ENCODE results near the gene KDM4C. TPM values are rescaled to one million over a fixed set of nuclear protein-coding genes. Genes with fewer than 3 reads are reported as not detected.

The KDM4C gene
- total RNA-seq, 2 donors from 2014 or later = 11.0 to 11.9 TPM

DNA sequence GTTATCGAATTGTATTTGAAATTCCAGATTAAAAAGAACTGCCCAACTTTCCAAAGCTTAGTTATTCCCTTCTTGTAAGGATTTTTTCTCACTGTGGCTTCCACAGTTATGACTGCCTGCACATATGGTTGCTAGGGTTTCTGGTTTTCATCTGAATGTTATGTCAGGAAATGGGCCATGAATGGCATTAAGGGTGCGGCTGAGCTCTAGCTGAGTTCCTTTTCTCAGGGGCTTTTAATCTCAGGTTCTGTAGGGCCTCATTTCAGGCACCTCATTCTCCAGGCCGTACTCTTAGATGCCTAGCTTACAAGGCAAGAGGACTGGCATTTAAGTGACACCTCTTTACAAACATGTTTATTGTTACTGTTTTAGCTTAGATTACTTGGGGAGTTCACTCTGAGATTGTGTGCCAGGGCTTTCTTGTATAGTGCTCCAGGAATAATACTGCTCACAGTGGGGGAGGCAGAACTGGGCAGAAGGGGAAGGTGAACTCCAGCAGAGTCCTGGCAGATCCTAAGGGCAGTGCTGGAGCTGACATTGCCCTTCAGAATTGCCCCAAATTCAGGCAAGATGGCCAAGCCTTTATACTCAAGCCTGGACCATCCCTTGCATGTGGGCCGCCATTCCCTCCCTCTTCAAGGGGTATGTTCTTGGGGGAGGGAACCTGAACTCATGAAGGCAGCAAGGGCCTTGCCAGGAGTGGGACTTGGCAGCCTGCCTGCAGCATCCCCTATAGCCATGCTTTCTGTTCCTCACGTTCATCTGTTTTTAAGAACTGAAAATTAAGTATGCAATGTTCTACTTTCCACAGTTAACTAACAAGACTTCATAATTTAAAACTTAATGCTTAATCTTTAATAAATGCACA lies 111.5 kb downstream of the KDM4C start:
- DNase-seq (ENCODE audit: low spot score) = no peak
- no peaks in the 10 kb centered on the region for H3K27me3 ChIP-seq
- TF ChIP-seq, protein P1, sequence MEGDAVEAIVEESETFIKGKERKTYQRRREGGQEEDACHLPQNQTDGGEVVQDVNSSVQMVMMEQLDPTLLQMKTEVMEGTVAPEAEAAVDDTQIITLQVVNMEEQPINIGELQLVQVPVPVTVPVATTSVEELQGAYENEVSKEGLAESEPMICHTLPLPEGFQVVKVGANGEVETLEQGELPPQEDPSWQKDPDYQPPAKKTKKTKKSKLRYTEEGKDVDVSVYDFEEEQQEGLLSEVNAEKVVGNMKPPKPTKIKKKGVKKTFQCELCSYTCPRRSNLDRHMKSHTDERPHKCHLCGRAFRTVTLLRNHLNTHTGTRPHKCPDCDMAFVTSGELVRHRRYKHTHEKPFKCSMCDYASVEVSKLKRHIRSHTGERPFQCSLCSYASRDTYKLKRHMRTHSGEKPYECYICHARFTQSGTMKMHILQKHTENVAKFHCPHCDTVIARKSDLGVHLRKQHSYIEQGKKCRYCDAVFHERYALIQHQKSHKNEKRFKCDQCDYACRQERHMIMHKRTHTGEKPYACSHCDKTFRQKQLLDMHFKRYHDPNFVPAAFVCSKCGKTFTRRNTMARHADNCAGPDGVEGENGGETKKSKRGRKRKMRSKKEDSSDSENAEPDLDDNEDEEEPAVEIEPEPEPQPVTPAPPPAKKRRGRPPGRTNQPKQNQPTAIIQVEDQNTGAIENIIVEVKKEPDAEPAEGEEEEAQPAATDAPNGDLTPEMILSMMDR (IDR thresholded peaks at IDR 0.05) = no peak
- H3K9me3 ChIP-seq = peaks cover 0 to 4% of the 10 kb centered on the region in 2 donors
- no peak overlapping the region for H3K27ac ChIP-seq
- no peaks in the 10 kb centered on the region for H3K36me3 ChIP-seq
- peaks cover 0 to 14% of the 10 kb centered on the region in 2 donors for H3K4me1 ChIP-seq
- H3K4me3 ChIP-seq = no peak overlapping the region

DNA sequence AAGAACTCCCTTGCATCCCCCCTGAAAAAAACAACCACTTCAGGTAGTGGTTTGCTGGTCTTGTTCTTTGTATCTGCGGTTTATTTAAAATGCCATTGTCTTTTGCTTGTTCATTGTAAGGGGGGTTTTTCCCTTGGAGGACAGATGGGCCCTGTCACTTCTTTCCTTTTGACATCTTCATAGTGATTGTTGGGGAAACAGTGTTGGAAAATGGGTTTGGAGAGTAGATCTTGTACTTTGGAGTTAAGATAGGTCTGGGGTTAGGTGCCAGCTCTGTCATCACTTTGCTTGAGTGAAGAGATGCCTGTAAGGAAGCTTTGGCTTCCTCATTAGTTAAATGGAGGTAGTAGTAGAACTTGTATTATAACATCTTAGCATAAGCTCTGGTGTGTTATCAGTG lies 112.4 kb downstream of the KDM4C start:
- TF ChIP-seq, protein P1 (IDR thresholded peaks at IDR 0.05) = no peak
- Histone ChIP-seq H3K27me3 (no peaks in the 10 kb centered on the region), H3K9me3 (no peaks in the 10 kb centered on the region), H3K4me1 (peaks cover 0 to 14% of the 10 kb centered on the region in 2 donors), H3K4me3 (no peak overlapping the region), H3K36me3 (no peaks in the 10 kb centered on the region), H3K27ac (no peak overlapping the region)
- no peak for DNase-seq (ENCODE audit: low spot score)

DNA sequence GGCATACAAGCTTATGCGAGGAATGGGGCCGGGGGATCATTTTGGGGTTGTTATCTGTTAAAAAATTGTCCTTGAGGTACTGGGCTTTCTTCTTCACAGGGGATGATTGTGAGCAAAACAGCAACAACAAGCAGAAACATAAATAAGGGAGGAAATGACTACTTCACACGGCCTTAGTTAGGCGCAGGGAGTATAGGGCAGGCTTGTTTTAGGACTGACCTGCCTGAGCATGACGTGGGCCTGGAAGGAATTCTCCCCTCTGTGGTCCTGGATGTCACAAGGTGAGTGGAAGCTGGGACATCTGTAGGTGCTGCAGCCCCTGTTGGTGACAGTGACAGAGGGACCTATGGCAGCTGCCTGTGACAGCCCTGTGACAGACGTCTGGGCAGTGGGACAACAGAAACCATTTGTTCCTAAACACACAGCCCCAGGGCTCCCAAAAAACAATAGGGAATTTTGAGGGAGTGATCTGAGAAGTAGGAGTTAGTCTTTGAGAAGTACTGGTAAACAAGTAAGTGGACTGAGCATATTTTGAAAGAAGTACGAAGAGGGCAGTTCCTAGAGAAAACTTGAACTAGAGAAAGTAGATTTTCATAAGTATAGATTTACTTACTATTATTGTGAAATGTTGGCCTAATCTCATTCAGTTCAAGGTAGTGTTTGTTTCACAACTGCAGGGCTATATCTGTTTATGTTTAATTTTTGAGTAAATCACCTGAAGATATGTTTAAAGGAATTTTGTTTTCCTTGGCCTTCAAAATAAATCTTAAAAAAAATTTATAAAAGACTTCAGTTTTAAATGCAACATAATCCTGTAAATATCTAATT lies 113.1 kb downstream of the KDM4C start:
- H3K36me3 ChIP-seq = no peaks in the 10 kb centered on the region
- H3K27ac ChIP-seq = no peak overlapping the region
- H3K27me3 ChIP-seq = no peaks in the 10 kb centered on the region
- no peak overlapping the region for H3K4me3 ChIP-seq
- no peak for DNase-seq (ENCODE audit: low spot score)
- H3K9me3 ChIP-seq = no peaks in the 10 kb centered on the region
- TF ChIP-seq, protein P1 (IDR thresholded peaks at IDR 0.05) = no peak
- H3K4me1 ChIP-seq = peaks cover 0 to 14% of the 10 kb centered on the region in 2 donors

DNA sequence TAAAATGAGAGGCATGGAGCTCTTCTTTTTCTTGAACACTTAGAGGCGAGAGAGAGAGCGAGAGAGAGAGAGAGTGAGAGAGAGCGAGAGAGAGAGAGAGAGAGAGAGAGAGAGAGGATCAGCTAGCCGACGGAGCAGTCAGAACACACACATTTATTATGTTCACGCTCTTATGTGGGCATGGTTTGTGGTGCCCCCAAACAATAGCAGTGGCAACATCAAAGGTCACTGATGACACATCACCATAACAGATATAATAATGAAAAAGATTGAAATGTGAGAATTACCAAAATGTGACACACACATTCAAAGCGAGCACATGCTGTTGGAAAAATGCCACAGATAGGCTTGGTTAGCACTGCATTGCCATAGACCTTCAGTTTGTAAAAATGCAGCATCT lies 116.1 kb downstream of the KDM4C start:
- Histone ChIP-seq H3K9me3 (no peaks in the 10 kb centered on the region), H3K4me1 (peaks cover 0 to 14% of the 10 kb centered on the region in 2 donors), H3K27me3 (no peaks in the 10 kb centered on the region), H3K36me3 (no peaks in the 10 kb centered on the region), H3K27ac (no peak overlapping the region), H3K4me3 (no peak overlapping the region)
- DNase-seq (ENCODE audit: low spot score) = no peak
- TF ChIP-seq, protein P1 (IDR thresholded peaks at IDR 0.05) = peak in 1 of 2 donors; percentile 47

DNA sequence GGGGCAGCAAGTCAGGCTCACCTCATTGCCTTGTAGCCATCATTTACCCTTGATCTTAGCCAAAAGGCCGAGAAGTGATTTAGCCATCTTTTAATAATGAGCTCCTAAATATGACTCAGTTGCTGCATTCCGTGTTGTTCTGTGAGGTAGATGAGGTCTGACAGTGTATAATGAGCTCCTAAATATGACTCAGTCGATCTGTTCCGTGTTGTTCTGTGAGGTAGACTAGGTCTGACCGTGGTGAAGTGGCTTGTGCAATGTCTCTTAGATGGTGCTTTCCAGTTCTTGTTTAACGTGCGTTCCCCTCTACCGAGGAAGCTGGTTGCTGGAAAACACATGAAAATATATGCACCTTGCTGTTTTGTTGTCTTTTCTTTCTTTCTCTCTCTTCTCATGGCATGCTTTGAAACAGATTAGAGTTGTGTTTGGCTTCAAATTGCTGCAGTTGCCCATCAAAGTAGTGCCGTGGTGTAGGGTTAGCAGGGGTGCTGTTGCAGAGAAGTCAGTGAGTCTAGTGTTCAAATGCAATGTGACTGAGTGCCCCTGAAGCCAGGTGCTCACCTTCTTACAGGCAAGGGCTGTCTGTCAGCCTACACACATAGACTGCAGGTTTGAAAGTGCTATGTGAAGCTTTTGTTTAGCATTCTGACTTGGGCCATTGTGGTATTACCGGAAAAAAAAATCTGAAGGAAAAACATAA lies 118.6 kb downstream of the KDM4C start:
- H3K4me3 ChIP-seq = no peak overlapping the region
- no peaks in the 10 kb centered on the region for H3K9me3 ChIP-seq
- no peak overlapping the region for H3K27ac ChIP-seq
- DNase-seq (ENCODE audit: low spot score) = no peak
- no peaks in the 10 kb centered on the region for H3K27me3 ChIP-seq
- H3K4me1 ChIP-seq = no peaks in the 10 kb centered on the region
- TF ChIP-seq, protein P1 (IDR thresholded peaks at IDR 0.05) = no peak
- H3K36me3 ChIP-seq = no peaks in the 10 kb centered on the region
